Stimulated activated CD4-positive, alpha-beta T cell treated with anti-CD3 and anti-CD28 coated beads, Interleukin-12 subunit alpha, Interleukin-12 subunit beta, amount 100 ng/mL, for 24 hours (primary cell): Measurements from ENCODE around the gene CALR3.
"Not testable (repeated sequence)": the region's sequence is repeated elsewhere in the genome, so short reads cannot be mapped to it uniquely, and the experiment has no call there.

Experiments used
- DNase-seq, 2 experiments: peaks; one replicate each; pipeline ENCODE4 v3.0.0-alpha.2; 2020; ENCODE audit warnings: low read depth in 2 of 2

CALR3 gene

DNA sequence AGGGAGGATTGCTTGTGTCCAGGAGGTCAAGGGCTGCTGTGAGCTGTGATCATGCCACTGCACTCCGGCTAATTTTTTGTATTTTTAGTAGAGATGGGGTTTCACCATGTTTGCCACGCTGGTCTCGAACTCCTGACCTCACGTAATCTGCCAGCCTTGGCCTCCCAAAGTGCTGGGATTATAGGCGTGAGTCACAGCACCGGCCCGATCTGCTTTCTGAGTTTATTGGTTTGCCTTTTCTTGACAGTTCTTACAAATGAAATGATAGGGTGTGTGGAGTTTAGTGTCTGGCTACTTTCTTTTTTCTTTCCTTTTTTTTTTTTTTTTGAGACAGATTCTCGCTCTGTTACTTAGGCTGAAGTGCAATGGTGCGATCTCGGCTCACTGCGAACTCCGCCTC is 1.1 kb upstream of the CALR3 start:
- no peak for DNase-seq

- no peak for DNase-seq
Measured at GRCh38 chr19:16496613-16496983, 631 bp upstream of the CALR3 start.

- DNase-seq = not testable (repeated sequence)
Measured at GRCh38 chr19:16486476-16486875, 9.5 kb downstream of the CALR3 start.

GRCh38 chr19:16482745-16483144 is 13.2 kb downstream of the CALR3 start:
- DNase-seq = no peak

DNA sequence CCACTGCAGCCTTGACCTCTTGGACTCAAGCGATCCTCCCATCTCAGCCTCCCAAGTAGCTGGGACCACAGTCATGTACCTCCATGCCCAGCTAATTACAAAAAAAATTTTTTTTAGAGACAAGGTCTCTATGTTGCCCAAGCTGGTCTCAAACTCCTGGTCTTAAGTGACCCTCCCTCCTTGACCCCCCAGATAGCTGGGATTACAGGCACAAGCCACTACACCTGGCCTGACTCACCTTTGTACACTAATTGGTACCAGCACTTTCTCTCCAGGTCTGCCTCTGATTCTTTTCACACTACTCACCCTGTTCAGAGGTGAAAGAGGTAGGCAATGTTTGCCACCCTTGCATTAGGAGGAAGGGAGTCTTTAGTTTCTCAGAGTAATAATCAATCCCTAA is 18.7 kb downstream of the CALR3 start:
- DNase-seq = no peak

DNA sequence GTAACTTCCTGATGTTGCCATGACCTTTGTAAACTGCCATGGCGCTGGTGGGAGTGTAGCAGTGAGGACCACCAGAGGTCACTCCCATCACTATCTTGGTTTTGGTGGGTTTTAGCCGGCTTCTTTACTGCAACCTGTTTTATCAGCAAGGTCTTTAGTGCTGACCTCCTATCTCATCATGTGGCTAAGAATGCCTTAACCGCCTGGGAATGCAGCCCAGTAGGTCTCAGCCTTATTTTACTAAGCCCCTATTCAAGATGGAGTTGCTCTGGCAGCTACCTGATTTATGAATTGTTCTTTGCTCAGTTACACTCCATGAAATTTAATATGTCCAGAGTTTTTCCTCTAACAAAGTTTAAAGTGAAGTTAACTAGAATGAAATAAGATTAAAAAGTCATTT is 19.6 kb downstream of the CALR3 start:
- DNase-seq = no peak

DNA sequence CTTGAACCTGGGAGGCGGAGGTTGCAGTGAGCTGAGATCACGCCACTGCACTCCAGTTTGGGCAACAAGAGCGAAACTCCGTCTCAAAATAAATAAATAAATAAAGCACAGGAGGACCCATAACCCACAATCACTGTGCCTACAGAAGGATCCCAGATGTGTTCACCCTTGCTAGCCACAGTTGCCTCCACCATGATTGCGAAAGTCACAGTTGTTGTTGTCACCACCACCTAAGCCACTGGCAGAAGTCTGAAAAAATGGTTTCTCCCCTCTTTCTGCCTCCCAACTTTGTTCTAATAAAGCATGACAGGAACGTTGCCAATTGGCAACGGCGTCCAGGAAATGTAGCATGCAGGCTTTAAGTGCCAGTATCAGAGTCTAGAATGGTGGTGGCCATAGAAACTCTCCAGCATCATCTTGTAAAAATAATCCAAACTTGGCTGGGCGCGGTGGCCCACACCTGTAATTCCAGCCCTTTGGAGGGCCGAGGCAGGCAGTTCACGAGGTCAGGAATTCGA is 22.0 kb downstream of the CALR3 start:
- no peak for DNase-seq

- DNase-seq = no peak
Measured at GRCh38 chr19:16472992-16473391, 23.0 kb downstream of the CALR3 start.

DNA sequence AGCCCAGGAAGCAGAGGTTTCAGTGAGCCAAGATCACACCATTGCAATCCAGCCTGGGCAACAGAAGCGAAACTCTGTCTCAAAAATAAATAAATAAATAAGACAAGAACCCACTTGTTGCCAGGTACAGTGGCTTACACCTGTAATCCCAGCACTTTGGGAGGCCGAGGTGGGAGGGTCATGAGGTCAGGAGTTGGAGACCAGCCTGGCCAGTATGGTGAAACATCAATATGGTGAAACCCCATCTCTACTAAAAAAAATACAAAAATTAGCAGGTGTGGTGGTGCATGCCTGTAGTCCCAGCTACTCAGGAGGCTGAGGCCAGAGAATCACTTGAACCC is 23.4 kb downstream of the CALR3 start:
- not testable (repeated sequence) for DNase-seq

DNA sequence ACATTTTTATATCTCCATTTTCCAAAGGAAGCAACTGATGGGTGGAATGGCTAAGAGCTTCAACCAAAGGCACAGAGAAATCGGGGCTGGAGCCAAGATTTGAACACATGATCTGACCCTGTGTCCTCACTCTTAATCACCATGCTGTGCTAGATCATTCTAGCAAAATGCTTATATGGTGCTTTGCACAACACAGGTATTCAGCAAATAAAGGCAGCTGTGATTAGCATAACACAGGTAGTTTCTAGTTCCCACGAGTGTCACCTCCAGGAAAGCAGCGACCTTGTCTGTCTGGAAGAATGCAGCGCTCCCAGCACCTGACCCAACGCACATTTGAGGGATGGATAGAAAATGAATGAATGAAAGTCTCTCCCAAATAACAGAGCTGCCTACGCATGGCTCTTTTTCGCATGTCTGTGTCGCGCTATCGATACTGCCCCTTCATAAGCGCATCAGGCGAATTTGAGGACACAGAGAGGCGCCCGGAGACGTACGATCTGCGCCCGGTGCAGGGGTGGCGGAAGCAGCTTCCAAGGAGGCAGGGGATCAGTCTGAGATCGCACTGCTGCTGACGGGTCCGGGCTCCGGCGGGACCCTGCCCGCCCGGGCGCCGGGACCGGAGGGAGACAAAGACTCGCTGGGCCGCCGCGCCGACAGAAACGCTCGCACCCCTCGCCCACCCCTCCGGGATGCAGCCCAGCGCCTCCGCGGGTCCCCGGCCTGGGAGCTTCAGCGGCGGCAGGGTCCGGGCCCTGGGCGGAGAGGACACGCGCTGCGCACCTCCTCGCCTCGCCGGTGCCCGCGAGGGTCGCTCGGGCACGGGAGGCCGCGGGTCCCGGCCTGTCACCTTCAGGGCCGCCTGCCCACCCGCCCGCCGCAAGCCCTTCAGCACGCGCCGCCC is 24.8 kb downstream of the CALR3 start:
- peak in 1 of 2 experiments; percentile 20 for DNase-seq

DNA sequence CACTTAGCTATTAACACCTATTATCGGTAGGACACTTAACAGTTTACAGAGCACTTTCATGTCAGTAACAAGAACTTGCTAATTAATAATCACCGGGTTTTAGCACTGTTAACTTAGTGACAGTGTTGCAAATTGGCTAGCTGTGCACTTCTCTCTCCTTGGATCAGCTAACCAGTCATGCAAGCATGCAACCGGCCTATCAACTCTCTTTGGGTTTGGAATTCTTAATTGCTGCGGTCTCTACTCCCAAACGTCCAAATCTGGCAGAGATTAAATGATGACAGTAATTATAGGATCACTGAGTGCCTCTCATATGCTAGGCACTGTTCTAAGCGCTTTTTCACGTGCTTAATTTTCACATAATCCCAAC is 25.4 kb downstream of the CALR3 start:
- no peak for DNase-seq

GRCh38 chr19:16467581-16467980 is 28.4 kb downstream of the CALR3 start:
- DNase-seq = no peak

DNA sequence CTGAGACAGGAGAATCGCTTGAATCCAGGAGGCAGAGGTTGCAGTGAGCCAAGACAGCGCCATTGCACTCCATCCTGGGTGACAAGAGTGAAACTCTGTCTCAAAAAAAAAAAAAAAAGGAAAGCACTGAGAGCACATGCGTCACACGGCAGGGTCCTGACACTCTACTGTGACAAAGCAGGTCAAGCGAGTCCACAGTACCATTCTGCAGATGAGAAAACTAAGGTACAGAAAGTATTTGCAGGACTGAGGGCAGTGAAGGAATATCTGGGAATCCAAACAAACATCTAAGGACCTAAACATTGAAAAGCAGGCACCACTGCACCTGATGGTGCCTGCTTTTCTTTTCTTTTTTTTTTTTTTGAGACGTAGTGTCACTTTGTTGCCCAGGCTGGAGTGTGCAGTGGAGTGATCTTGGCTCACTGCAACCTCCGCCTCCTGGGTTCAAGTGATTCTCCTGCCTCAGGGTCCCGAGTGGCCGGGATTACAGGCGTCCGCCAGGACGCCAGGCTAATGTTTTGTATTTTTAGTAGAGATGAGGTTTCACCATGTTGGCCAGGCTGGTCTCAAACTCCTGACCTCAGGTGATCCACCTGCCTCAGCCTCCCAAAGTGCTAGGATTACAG is 29.1 kb downstream of the CALR3 start:
- not testable (repeated sequence) for DNase-seq

DNA sequence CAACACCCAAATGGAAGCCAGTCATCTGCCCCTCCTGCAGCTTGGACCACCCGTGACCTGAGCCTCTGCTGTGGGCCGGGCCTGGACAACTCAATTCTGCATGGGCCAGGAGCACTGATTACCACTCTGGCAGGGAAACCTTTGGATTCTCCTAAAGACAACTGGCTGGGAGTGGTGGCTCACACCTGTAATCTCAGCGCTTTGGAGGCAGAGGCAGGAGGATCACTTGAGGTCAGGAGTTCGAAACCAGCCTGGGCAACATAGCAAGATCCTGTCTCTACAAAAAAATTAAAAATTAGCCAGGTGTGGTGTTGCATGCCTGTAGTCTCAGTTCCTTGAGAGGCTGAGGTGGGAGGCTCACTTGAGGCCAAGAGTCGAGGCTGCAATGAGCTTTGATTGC is 30.7 kb downstream of the CALR3 start:
- no peak for DNase-seq

DNA sequence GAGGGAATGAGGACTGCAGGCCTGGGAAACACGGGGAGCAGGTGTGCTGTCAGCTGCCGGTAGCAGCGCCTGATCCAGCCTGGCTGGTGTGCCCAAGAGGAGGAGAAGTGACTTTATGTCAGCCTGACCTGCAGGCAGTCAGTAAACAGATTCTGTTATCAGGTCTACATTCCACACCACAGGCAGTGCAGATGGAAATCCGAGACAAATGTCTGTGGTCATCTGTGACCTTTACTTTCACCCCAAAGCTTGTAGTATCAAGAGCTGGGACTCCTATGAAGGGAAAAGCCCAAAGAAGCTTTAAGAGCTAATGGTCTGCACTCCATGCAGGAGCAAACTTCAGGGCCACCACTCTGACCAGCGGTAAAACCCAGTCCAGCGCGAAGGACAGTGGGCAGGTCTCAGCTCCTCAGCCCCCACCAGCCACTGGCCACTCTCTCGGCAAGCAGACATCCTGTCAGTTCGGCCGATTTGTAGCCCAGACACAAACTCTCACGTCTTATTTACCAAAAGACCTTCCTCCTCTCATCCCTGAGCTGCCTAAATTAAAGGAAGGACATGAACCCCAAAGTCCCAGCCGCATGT is 31.9 kb downstream of the CALR3 start:
- no peak for DNase-seq

DNA sequence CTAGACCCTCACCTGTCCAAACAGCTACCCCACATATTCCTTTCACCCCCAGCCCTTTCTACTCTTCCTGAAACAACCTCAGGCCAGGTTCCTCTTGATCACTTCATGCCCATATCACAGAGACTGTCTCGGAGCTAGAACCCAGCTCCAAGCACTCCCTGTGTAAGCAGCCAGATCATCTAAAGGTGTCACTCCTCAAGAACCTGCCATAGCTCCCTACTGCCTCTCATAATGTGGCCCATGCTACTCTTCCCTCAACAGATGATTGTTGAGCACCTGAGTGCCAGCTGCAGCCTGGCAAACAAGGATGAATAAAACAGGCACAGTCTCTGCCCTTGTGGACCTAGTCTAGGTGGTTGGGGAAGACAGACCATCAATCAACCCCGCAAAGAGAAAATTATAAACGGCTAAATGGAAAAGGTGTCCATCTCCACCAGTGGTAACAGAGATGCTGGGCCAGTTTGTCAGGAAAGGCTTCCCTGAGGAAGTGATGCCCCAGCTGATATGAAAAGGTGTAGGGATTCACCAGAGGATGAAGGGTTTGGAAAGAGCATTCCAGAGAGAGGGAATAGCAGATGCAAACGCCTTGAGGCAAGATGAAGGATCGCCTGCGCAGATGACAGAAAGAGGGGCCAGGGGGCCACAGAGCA is 32.5 kb downstream of the CALR3 start:
- DNase-seq = no peak

- no peak for DNase-seq
Measured at GRCh38 chr19:16462757-16463250, 33.2 kb downstream of the CALR3 start.

GRCh38 chr19:16461630-16462051 is 34.3 kb downstream of the CALR3 start:
- no peak for DNase-seq

DNA sequence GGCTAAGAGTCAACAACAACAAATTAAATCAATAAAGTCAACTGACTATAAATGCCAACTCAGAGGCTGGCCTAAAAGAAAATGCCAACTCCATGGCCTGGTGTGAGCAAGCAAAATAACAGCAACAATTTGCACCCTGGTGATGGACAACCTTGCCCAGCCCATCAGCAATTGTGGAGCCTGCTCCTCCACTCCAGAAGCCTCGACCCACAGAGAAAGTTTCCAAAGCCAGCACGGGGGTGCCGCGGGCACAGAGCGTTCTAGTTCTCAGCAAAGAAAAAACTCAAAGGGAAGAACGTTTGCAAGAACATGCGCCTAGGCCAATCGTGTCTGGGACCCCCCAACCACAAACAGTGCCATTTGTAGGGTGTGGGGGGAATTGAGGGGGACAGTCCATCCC is 35.5 kb downstream of the CALR3 start:
- no peak for DNase-seq

GRCh38 chr19:16459680-16460079 is 36.3 kb downstream of the CALR3 start:
- DNase-seq = no peak

GRCh38 chr19:16458391-16459341 is 37.3 kb downstream of the CALR3 start:
- no peak for DNase-seq
